ENCODE results near the gene HSBP1L1. TPM values are rescaled to one million over a fixed set of nuclear protein-coding genes. Genes with fewer than 3 reads are reported as not detected.
A peak's percentile ranks its signal among the peaks of the same experiment; 100 is the strongest.
"Not testable (repeated sequence)": the region's sequence is repeated elsewhere in the genome, so short reads cannot be mapped to it uniquely, and the experiment has no call there.

HSBP1L1 gene
- polyA plus RNA-seq, 1 donor, result 4.1 TPM

- DNase-seq, result no peak
Measured at GRCh38 chr18:79987566-79987965, 23.1 kb downstream of the HSBP1L1 start.

DNA sequence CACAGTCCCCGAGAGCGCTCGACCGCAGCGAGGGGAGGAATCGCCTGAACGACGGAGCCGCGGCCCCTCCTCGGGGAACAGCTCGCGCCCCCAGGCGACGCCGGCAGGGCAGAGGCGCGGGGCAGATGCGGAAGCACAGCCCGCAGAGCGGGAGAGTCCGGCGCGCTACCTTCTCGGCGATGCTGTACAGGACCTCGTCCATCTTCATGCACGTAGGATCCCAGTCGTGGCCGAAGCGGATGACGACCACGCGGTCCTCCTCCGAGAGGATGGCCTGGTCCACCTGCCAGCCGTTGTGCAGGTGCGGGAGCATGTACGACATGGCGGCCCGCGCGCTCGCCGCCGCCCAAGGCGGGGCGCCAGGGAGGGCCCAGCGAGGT is 23.6 kb downstream of the HSBP1L1 start:
- DNase-seq, result peak; percentile 66

GRCh38 chr18:79988451-79989194 is 24.2 kb downstream of the HSBP1L1 start, which contains the start of gene TXNL4A:
Gene TXNL4A (minus strand): TSS chr18:79988563. CDS start chr18:79988392, 171 bp downstream.
- DNase-seq, result peak; percentile 94

GRCh38 chr18:79989195-79989497 is 24.7 kb downstream of the HSBP1L1 start:
- DNase-seq, result peak; percentile 10

DNA sequence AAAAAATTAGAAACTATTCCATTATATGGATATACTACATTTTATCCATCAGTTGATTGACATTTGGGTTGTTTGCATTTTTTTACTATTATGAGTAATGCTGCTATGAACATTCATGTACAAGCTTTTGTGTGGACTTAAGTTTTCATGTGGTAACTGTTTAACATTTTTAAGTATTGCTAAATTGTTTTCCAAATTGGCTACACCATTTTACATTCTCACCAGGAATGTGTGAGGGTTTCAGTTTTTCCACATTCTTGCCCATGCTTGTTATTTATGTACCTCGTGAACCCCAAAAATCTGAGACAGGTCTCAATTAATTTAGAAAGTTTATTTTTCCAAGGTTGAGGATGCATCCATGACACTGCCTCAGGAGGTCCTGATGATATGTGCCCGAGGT is 27.1 kb downstream of the HSBP1L1 start:
- no peak for DNase-seq

DNA sequence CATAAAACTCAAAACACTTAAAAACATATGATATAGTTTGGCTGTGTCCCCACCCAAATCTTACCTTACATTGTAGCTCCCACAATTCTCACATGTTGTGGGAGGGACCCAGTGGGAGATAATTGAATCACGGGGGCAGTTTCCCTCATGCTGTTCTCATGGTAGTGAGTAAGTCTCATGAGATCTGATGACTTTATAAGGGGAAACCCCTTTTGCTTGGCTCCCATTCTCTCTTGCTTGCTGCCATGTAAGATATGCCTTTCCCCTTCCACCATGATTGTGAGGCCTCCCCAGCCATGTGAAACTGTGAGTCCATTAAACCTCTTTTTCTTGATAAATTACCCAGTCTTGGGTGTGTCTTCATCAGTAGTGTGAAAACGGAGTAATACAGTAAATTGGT is 35.3 kb downstream of the HSBP1L1 start:
- DNase-seq, result not testable (repeated sequence)

- no peak for DNase-seq
Measured at GRCh38 chr18:80000877-80001276, 36.4 kb downstream of the HSBP1L1 start.

- no peak for DNase-seq
Measured at GRCh38 chr18:80002468-80002867, 38.0 kb downstream of the HSBP1L1 start.

DNA sequence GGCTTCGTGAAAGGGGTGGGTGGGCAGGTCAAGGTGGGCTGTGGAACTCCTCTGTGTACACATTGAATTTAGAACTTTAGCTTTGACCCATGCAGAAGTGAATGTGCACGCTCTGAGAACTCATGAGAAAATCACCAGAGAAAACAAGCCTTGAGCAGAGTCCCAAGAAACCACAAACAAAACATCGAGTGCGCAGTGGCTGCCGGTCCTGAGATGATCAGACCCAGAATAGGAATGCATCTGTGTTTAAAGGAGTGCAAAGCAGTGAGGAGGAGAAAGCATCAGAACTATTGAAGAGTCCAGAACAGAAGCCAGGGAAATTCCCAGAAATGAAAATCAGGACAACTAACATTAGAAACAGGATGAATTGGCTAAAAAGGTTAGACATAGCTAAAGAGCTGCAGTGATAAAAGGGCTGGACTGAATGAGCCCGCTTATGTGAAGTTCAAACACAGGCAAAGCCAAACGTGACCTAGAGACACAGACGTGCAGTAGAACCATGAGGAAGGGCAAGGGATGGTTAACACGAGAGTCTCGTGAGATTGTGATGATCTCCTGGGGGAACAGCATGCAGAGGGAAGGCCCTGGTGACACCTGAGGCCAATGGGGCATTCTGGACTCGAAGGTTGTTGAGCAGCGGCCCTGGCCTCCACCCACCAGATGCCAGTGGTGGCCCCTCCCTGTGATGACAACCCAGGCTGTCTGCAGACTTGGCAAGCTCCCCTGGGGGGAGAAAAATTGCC is 40.3 kb downstream of the HSBP1L1 start:
- DNase-seq, result no peak

GRCh38 chr18:80006724-80007123 is 42.3 kb downstream of the HSBP1L1 start:
- no peak for DNase-seq

DNA sequence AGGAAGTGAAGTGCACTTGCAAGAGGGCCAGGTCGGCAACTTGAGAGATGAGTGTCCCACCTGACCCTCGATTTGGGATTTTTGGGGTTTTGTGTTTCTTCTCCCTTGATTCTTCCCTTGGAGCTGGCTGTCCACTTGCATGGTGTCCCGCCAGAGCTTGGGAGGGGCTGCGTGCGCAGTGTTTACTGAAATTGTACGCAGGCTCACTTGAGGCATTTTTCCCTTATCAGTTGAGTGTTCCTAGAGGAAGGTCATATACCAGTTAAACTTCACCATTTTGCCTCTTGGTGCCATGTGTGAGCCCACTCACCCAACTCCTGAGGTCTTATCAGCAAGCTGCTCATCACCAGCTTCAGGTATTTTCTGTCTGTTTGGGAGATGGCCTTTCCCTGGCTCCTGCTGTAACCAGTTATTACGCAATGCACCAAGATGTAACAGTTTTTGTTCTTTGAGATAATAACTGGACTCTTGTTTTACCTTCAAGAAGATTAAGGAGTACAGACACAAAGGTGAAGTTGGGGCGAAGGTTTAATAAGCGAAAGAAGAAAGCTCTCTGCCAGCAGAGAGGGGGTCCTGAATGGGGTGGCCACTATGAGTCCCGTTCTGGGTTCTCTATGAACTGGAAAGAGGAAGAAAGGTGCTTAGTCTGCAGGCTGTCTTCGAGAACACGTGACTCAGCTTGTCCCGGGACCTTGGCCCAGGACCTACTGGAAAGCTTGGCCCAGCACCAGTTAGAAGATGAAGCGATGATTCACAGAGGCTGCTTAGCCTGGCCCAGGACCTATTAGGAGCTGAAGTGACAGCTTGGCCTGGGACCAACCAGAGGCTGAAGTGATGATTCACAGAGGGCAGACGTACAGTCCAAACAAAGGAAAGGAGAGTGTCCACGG is 45.5 kb downstream of the HSBP1L1 start:
- DNase-seq, result no peak

DNA sequence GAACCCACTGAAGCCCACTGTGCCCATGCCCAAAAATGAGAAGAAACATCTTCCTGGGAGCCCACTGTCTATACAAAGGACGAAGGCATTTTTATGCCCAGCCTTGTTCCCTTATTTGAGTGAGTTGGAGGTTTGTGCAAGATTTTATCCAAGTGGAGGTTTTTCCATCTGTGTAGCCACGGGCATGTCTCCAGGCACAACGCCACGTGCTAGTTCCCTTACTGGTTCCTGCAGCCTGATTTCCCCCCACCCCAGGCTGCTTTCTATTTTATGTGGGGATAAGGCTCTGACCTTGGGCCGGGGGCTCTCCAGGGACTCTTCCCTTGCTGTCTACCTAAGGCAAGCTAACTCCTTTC is 46.1 kb downstream of the HSBP1L1 start:
- DNase-seq, result no peak

GRCh38 chr18:80011496-80012137 is 47.2 kb downstream of the HSBP1L1 start:
- DNase-seq, result not testable (repeated sequence)

- no peak for DNase-seq
Measured at GRCh38 chr18:80012714-80013113, 48.3 kb downstream of the HSBP1L1 start.

Other genes with a start within 250 kb of the HSBP1L1 start
- gene KCNG2, start 166.7 kb upstream of the HSBP1L1 start, polyA plus RNA-seq (ENCODE audit: insufficient read length), result 0.86 TPM
- 25.3 TPM for gene SLC66A2, start 13.0 kb upstream of the HSBP1L1 start, polyA plus RNA-seq (ENCODE audit: insufficient read length)
- 86.7 TPM for gene TXNL4A, start 23.9 kb downstream of the HSBP1L1 start, polyA plus RNA-seq (ENCODE audit: insufficient read length)
- gene RBFA, start 69.8 kb downstream of the HSBP1L1 start, polyA plus RNA-seq (ENCODE audit: insufficient read length), result 30.0 TPM
- 10.3 TPM for gene ADNP2, start 144.6 kb downstream of the HSBP1L1 start, polyA plus RNA-seq (ENCODE audit: insufficient read length)